ENCODE measurements around the gene SNRNP25.
A peak's percentile ranks its signal among the peaks of the same experiment; 100 is the strongest.

The SNRNP25 gene

GRCh38 chr16:104928-105327 is 51.3 kb downstream of the SNRNP25 start:
- no peak for DNase-seq

GRCh38 chr16:105521-105920 is 51.9 kb downstream of the SNRNP25 start:
- DNase-seq = no peak

GRCh38 chr16:106623-107324 is 53.1 kb downstream of the SNRNP25 start:
- peak; percentile 80 for DNase-seq

Data from retina (tissue), 1 donor.